AG10803 (cell line): ENCODE results near the gene AMH.

Experiments used
- DNase-seq: peaks from one replicate; pipeline ENCODE4 v3.0.0; 2010; ENCODE audit warnings: low read depth
- H3K4me3 ChIP-seq: 2 replicates; pipeline ENCODE4 v1.5.1; 2011; ENCODE audit warnings: mild to moderate bottlenecking, low read length, control low read depth
- CTCF ChIP-seq: conservative IDR thresholded peaks from 2 replicates; pipeline ENCODE4 v1.5.1; 2011; ENCODE audit warnings: mild to moderate bottlenecking, low read length, control low read depth, inconsistent platforms

AMH gene

GRCh38 chr19:2300533-2300932 is 51.4 kb downstream of the AMH start:
- no peak overlapping the region for H3K4me3 ChIP-seq
- DNase-seq: no peak
- no peak for TF ChIP-seq CTCF
